Measurements from ENCODE around the gene ATP2B1.

The ATP2B1 gene

GRCh38 chr12:89657739-89658138, 50.9 kb downstream of the ATP2B1 start:
- Histone ChIP-seq H3K9me3 (ENCODE audit: control insufficient read depth, insufficient read depth, low read length) (no peaks in the 10 kb centered on the region), H3K27me3 (ENCODE audit: control insufficient read depth, insufficient read depth, low read length) (no peaks in the 10 kb centered on the region), H3K36me3 (ENCODE audit: control insufficient read depth, insufficient read depth, low read length) (no peaks in the 10 kb centered on the region), H3K27ac (ENCODE audit: low read length) (no peak overlapping the region), H3K4me3 (ENCODE audit: low read length) (no peak overlapping the region), H3K4me1 (ENCODE audit: control insufficient read depth, insufficient read depth, low read length) (no peaks in the 10 kb centered on the region)
- DNase-seq (ENCODE audit: low read depth, low spot score) = no peak
- WGBS (ENCODE audit: insufficient coverage, insufficient read length) = 100% methylated on average over 1 of the region's 1 CpG

- H3K9me3 ChIP-seq (ENCODE audit: control insufficient read depth, insufficient read depth, low read length) = no peaks in the 10 kb centered on the region
- no peak overlapping the region for H3K27ac ChIP-seq (ENCODE audit: low read length)
- H3K4me1 ChIP-seq (ENCODE audit: control insufficient read depth, insufficient read depth, low read length) = no peaks in the 10 kb centered on the region
- H3K4me3 ChIP-seq (ENCODE audit: low read length) = no peak overlapping the region
- no peaks in the 10 kb centered on the region for H3K36me3 ChIP-seq (ENCODE audit: control insufficient read depth, insufficient read depth, low read length)
- DNase-seq (ENCODE audit: low read depth, low spot score) = no peak
- WGBS (ENCODE audit: insufficient coverage, insufficient read length) = no CpG with 5 or more reads among the region's 2 CpGs
- H3K27me3 ChIP-seq (ENCODE audit: control insufficient read depth, insufficient read depth, low read length) = no peaks in the 10 kb centered on the region
Observed at GRCh38 chr12:89657066-89657465, 51.6 kb downstream of the ATP2B1 start.

GRCh38 chr12:89655841-89656240, 52.8 kb downstream of the ATP2B1 start:
- H3K27ac ChIP-seq (ENCODE audit: low read length) = no peak overlapping the region
- H3K4me1 ChIP-seq (ENCODE audit: control insufficient read depth, insufficient read depth, low read length) = no peaks in the 10 kb centered on the region
- no peaks in the 10 kb centered on the region for H3K36me3 ChIP-seq (ENCODE audit: control insufficient read depth, insufficient read depth, low read length)
- WGBS (ENCODE audit: insufficient coverage, insufficient read length) = no CpG with 5 or more reads among the region's 1 CpG
- no peaks in the 10 kb centered on the region for H3K9me3 ChIP-seq (ENCODE audit: control insufficient read depth, insufficient read depth, low read length)
- no peak for DNase-seq (ENCODE audit: low read depth, low spot score)
- H3K27me3 ChIP-seq (ENCODE audit: control insufficient read depth, insufficient read depth, low read length) = no peaks in the 10 kb centered on the region
- no peak overlapping the region for H3K4me3 ChIP-seq (ENCODE audit: low read length)

GRCh38 chr12:89651192-89651591, 57.4 kb downstream of the ATP2B1 start:
- no CpG with 5 or more reads among the region's 4 CpGs for WGBS (ENCODE audit: insufficient coverage, insufficient read length)
- Histone ChIP-seq H3K9me3 (ENCODE audit: control insufficient read depth, insufficient read depth, low read length) (no peaks in the 10 kb centered on the region), H3K4me1 (ENCODE audit: control insufficient read depth, insufficient read depth, low read length) (no peaks in the 10 kb centered on the region), H3K4me3 (ENCODE audit: low read length) (no peak overlapping the region), H3K27ac (ENCODE audit: low read length) (no peak overlapping the region), H3K36me3 (ENCODE audit: control insufficient read depth, insufficient read depth, low read length) (no peaks in the 10 kb centered on the region), H3K27me3 (ENCODE audit: control insufficient read depth, insufficient read depth, low read length) (no peaks in the 10 kb centered on the region)
- DNase-seq (ENCODE audit: low read depth, low spot score) = no peak

- no peaks in the 10 kb centered on the region for H3K27me3 ChIP-seq (ENCODE audit: control insufficient read depth, insufficient read depth, low read length)
- no peaks in the 10 kb centered on the region for H3K9me3 ChIP-seq (ENCODE audit: control insufficient read depth, insufficient read depth, low read length)
- no peaks in the 10 kb centered on the region for H3K4me1 ChIP-seq (ENCODE audit: control insufficient read depth, insufficient read depth, low read length)
- no peaks in the 10 kb centered on the region for H3K36me3 ChIP-seq (ENCODE audit: control insufficient read depth, insufficient read depth, low read length)
- DNase-seq (ENCODE audit: low read depth, low spot score) = no peak
- no peak overlapping the region for H3K27ac ChIP-seq (ENCODE audit: low read length)
- WGBS (ENCODE audit: insufficient coverage, insufficient read length) = no CpG with 5 or more reads among the region's 2 CpGs
- H3K4me3 ChIP-seq (ENCODE audit: low read length) = no peak overlapping the region
Observed at GRCh38 chr12:89650239-89650638, 58.4 kb downstream of the ATP2B1 start.

GRCh38 chr12:89649820-89650219, 58.8 kb downstream of the ATP2B1 start:
- no peaks in the 10 kb centered on the region for H3K4me1 ChIP-seq (ENCODE audit: control insufficient read depth, insufficient read depth, low read length)
- H3K27me3 ChIP-seq (ENCODE audit: control insufficient read depth, insufficient read depth, low read length) = no peaks in the 10 kb centered on the region
- no CpG with 5 or more reads among the region's 3 CpGs for WGBS (ENCODE audit: insufficient coverage, insufficient read length)
- no peak for DNase-seq (ENCODE audit: low read depth, low spot score)
- no peaks in the 10 kb centered on the region for H3K9me3 ChIP-seq (ENCODE audit: control insufficient read depth, insufficient read depth, low read length)
- no peak overlapping the region for H3K4me3 ChIP-seq (ENCODE audit: low read length)
- no peaks in the 10 kb centered on the region for H3K36me3 ChIP-seq (ENCODE audit: control insufficient read depth, insufficient read depth, low read length)
- H3K27ac ChIP-seq (ENCODE audit: low read length) = no peak overlapping the region

- no peak overlapping the region for H3K4me3 ChIP-seq (ENCODE audit: low read length)
- no peak overlapping the region for H3K27ac ChIP-seq (ENCODE audit: low read length)
- no CpG with 5 or more reads among the region's 2 CpGs for WGBS (ENCODE audit: insufficient coverage, insufficient read length)
- H3K4me1 ChIP-seq (ENCODE audit: control insufficient read depth, insufficient read depth, low read length) = no peaks in the 10 kb centered on the region
- no peaks in the 10 kb centered on the region for H3K36me3 ChIP-seq (ENCODE audit: control insufficient read depth, insufficient read depth, low read length)
- H3K9me3 ChIP-seq (ENCODE audit: control insufficient read depth, insufficient read depth, low read length) = no peaks in the 10 kb centered on the region
- no peak for DNase-seq (ENCODE audit: low read depth, low spot score)
- no peaks in the 10 kb centered on the region for H3K27me3 ChIP-seq (ENCODE audit: control insufficient read depth, insufficient read depth, low read length)
Observed at GRCh38 chr12:89649139-89649538, 59.5 kb downstream of the ATP2B1 start.

GRCh38 chr12:89648211-89648930, 60.3 kb downstream of the ATP2B1 start:
- Histone ChIP-seq H3K27me3 (ENCODE audit: control insufficient read depth, insufficient read depth, low read length) (no peaks in the 10 kb centered on the region), H3K4me3 (ENCODE audit: low read length) (no peak overlapping the region), H3K4me1 (ENCODE audit: control insufficient read depth, insufficient read depth, low read length) (no peaks in the 10 kb centered on the region), H3K36me3 (ENCODE audit: control insufficient read depth, insufficient read depth, low read length) (no peaks in the 10 kb centered on the region), H3K27ac (ENCODE audit: low read length) (no peak overlapping the region), H3K9me3 (ENCODE audit: control insufficient read depth, insufficient read depth, low read length) (no peaks in the 10 kb centered on the region)
- DNase-seq (ENCODE audit: low read depth, low spot score) = peak; percentile 25
- no CpG with 5 or more reads among the region's 4 CpGs for WGBS (ENCODE audit: insufficient coverage, insufficient read length)

GRCh38 chr12:89645434-89645833, 63.2 kb downstream of the ATP2B1 start:
- WGBS (ENCODE audit: insufficient coverage, insufficient read length) = no CpG with 5 or more reads among the region's 1 CpG

GRCh38 chr12:89642959-89643358, 65.7 kb downstream of the ATP2B1 start:
- WGBS (ENCODE audit: insufficient coverage, insufficient read length) = no CpG with 5 or more reads among the region's 5 CpGs
- no peaks in the 10 kb centered on the region for H3K4me1 ChIP-seq (ENCODE audit: control insufficient read depth, insufficient read depth, low read length)
- no peaks in the 10 kb centered on the region for H3K36me3 ChIP-seq (ENCODE audit: control insufficient read depth, insufficient read depth, low read length)
- H3K9me3 ChIP-seq (ENCODE audit: control insufficient read depth, insufficient read depth, low read length) = no peaks in the 10 kb centered on the region
- H3K4me3 ChIP-seq (ENCODE audit: low read length) = no peak overlapping the region
- no peak for DNase-seq (ENCODE audit: low read depth, low spot score)
- no peak overlapping the region for H3K27ac ChIP-seq (ENCODE audit: low read length)
- no peaks in the 10 kb centered on the region for H3K27me3 ChIP-seq (ENCODE audit: control insufficient read depth, insufficient read depth, low read length)

More at GRCh38 chr12:89645434-89645833, 63.2 kb downstream of the ATP2B1 start:
- Histone ChIP-seq H3K27me3 (ENCODE audit: control insufficient read depth, insufficient read depth, low read length) (no peaks in the 10 kb centered on the region), H3K36me3 (ENCODE audit: control insufficient read depth, insufficient read depth, low read length) (no peaks in the 10 kb centered on the region), H3K4me3 (ENCODE audit: low read length) (no peak overlapping the region), H3K27ac (ENCODE audit: low read length) (no peak overlapping the region), H3K4me1 (ENCODE audit: control insufficient read depth, insufficient read depth, low read length) (no peaks in the 10 kb centered on the region), H3K9me3 (ENCODE audit: control insufficient read depth, insufficient read depth, low read length) (no peaks in the 10 kb centered on the region)
- no peak for DNase-seq (ENCODE audit: low read depth, low spot score)

GRCh38 chr12:89636776-89637160, 71.9 kb downstream of the ATP2B1 start:
- Histone ChIP-seq H3K4me1 (ENCODE audit: control insufficient read depth, insufficient read depth, low read length) (no peaks in the 10 kb centered on the region), H3K27me3 (ENCODE audit: control insufficient read depth, insufficient read depth, low read length) (no peaks in the 10 kb centered on the region), H3K9me3 (ENCODE audit: control insufficient read depth, insufficient read depth, low read length) (no peaks in the 10 kb centered on the region), H3K4me3 (ENCODE audit: low read length) (no peak overlapping the region), H3K27ac (ENCODE audit: low read length) (no peak overlapping the region), H3K36me3 (ENCODE audit: control insufficient read depth, insufficient read depth, low read length) (no peaks in the 10 kb centered on the region)
- no peak for DNase-seq (ENCODE audit: low read depth, low spot score)
- WGBS (ENCODE audit: insufficient coverage, insufficient read length) = no CpG with 5 or more reads among the region's 1 CpG

All from iPS DF 6.9 (cell line).